ENCODE data around the gene SCRN2. TPM values are rescaled to one million over a fixed set of nuclear protein-coding genes. Genes with fewer than 3 reads are reported as not detected.
A peak's percentile ranks its signal among the peaks of the same experiment; 100 is the strongest.

The SCRN2 gene
- total and polyA plus RNA-seq, 9 donors, result 20.3 to 33.8 (median 26.4) TPM

GRCh38 chr17:47791025-47791424, 50.0 kb downstream of the SCRN2 start:
- Histone ChIP-seq H3K4me1 (ENCODE audit: control insufficient read depth, insufficient read depth, low read length) (peaks cover 6% of the 10 kb centered on the region), H3K4me3 (ENCODE audit: low read length) (no peak overlapping the region), H3K27me3 (ENCODE audit: control insufficient read depth, insufficient read depth, low read length) (peaks cover 44% of the 10 kb centered on the region), H3K36me3 (ENCODE audit: control insufficient read depth, insufficient read depth, low read length) (no peaks in the 10 kb centered on the region), H3K27ac (ENCODE audit: low read length) (no peak overlapping the region), H3K9me3 (replicated peaks; ENCODE audit: control insufficient read depth, low read depth, low read length) (no peaks in the 10 kb centered on the region)
- DNase-seq, result no peak
- WGBS (ENCODE audit: insufficient coverage), result no CpG with 5 or more reads among the region's 3 CpGs

GRCh38 chr17:47789611-47790561, 51.2 kb downstream of the SCRN2 start:
- H3K27ac ChIP-seq (ENCODE audit: low read length), result no peak overlapping the region
- H3K27me3 ChIP-seq (ENCODE audit: control insufficient read depth, insufficient read depth, low read length), result peaks cover 46% of the 10 kb centered on the region
- peak overlapping the region; percentile 19 for H3K4me3 ChIP-seq (ENCODE audit: low read length)
- DNase-seq, result peak; percentile 48
- peaks cover 6% of the 10 kb centered on the region for H3K4me1 ChIP-seq (ENCODE audit: control insufficient read depth, insufficient read depth, low read length)
- H3K36me3 ChIP-seq (ENCODE audit: control insufficient read depth, insufficient read depth, low read length), result no peaks in the 10 kb centered on the region
- WGBS (ENCODE audit: insufficient coverage), result under 1% methylated on average over 61 of the region's 70 CpGs
- no peaks in the 10 kb centered on the region for H3K9me3 ChIP-seq (replicated peaks; ENCODE audit: control insufficient read depth, low read depth, low read length)

Other genes with a start within 250 kb of the SCRN2 start
- gene KPNB1, start 191.4 kb downstream of the SCRN2 start, total RNA-seq, result 124 TPM
- gene KPNB1, start 191.4 kb downstream of the SCRN2 start, polyA plus RNA-seq (ENCODE audit: insufficient read depth in 1 of 8, insufficient read length in 8 of 8, low replicate concordance in 1 of 8), result 100 to 1,000 TPM; 132 to 184 (median 159) TPM
- 14.4 TPM for gene TBKBP1, start 147.1 kb downstream of the SCRN2 start, total RNA-seq
- 10 to 100 TPM; 27.4 to 37.8 (median 33.1) TPM for gene TBKBP1, start 147.1 kb downstream of the SCRN2 start, polyA plus RNA-seq (ENCODE audit: insufficient read depth in 1 of 8, insufficient read length in 8 of 8, low replicate concordance in 1 of 8)
- gene TBX21, start 108.0 kb downstream of the SCRN2 start, total RNA-seq, result 0.09 TPM
- gene TBX21, start 108.0 kb downstream of the SCRN2 start, polyA plus RNA-seq (ENCODE audit: insufficient read depth in 1 of 8, insufficient read length in 8 of 8, low replicate concordance in 1 of 8), result under 1 TPM; 0.12 to 0.34 (median 0.18) TPM
- gene OSBPL7, start 19.5 kb downstream of the SCRN2 start, total RNA-seq, result 9.7 TPM
- gene OSBPL7, start 19.5 kb downstream of the SCRN2 start, polyA plus RNA-seq (ENCODE audit: insufficient read depth in 1 of 8, insufficient read length in 8 of 8, low replicate concordance in 1 of 8), result 10 to 100 TPM in 5 of 8 donors, 1 to 10 TPM in 3; 7.1 to 18.7 (median 11.9) TPM
- 37.5 TPM for gene MRPL10, start 9.7 kb downstream of the SCRN2 start, total RNA-seq
- gene MRPL10, start 9.7 kb downstream of the SCRN2 start, polyA plus RNA-seq (ENCODE audit: insufficient read depth in 1 of 8, insufficient read length in 8 of 8, low replicate concordance in 1 of 8), result 10 to 100 TPM; 47.1 to 62.9 (median 57.2) TPM
- gene LRRC46, start 9.6 kb downstream of the SCRN2 start, total RNA-seq, result 0.04 TPM
- gene LRRC46, start 9.6 kb downstream of the SCRN2 start, polyA plus RNA-seq (ENCODE audit: insufficient read depth in 1 of 8, insufficient read length in 8 of 8, low replicate concordance in 1 of 8), result 1 to 10 TPM in 5 of 8 donors, under 1 TPM in 3; 0.57 to 1.6 (median 1.1) TPM
- gene SP6, start 9.9 kb upstream of the SCRN2 start, total RNA-seq, result 0.18 TPM
- gene SP6, start 9.9 kb upstream of the SCRN2 start, polyA plus RNA-seq (ENCODE audit: insufficient read depth in 1 of 8, insufficient read length in 8 of 8, low replicate concordance in 1 of 8), result 1 to 10 TPM in 6 of 8 donors, under 1 TPM in 2; 0.69 to 3.2 (median 1.2) TPM
- gene SP2, start 55.0 kb upstream of the SCRN2 start, total RNA-seq, result 2.0 TPM
- 10 to 100 TPM; 13.3 to 19.5 (median 17.0) TPM for gene SP2, start 55.0 kb upstream of the SCRN2 start, polyA plus RNA-seq (ENCODE audit: insufficient read depth in 1 of 8, insufficient read length in 8 of 8, low replicate concordance in 1 of 8)
- 11.8 TPM for gene PNPO, start 100.3 kb upstream of the SCRN2 start, total RNA-seq
- gene PNPO, start 100.3 kb upstream of the SCRN2 start, polyA plus RNA-seq (ENCODE audit: insufficient read depth in 1 of 8, insufficient read length in 8 of 8, low replicate concordance in 1 of 8), result 10 to 100 TPM in 1 of 8 donors, 1 to 10 TPM in 7; 5.9 to 10.2 (median 8.8) TPM
- not detected for gene PRR15L, start 116.6 kb upstream of the SCRN2 start, total RNA-seq
- gene PRR15L, start 116.6 kb upstream of the SCRN2 start, polyA plus RNA-seq (ENCODE audit: insufficient read depth in 1 of 8, insufficient read length in 8 of 8, low replicate concordance in 1 of 8), result 10 to 100 TPM in 1 of 8 donors, 1 to 10 TPM in 1, under 1 TPM in 4, not detected in 2; 0.11 to 10.7 (median 0.21) TPM
- gene CDK5RAP3, start 129.8 kb upstream of the SCRN2 start, total RNA-seq, result 90.3 TPM
- 10 to 100 TPM; 72.6 to 99.0 (median 83.5) TPM for gene CDK5RAP3, start 129.8 kb upstream of the SCRN2 start, polyA plus RNA-seq (ENCODE audit: insufficient read depth in 1 of 8, insufficient read length in 8 of 8, low replicate concordance in 1 of 8)
- 99.2 TPM for gene COPZ2, start 196.5 kb upstream of the SCRN2 start, total RNA-seq
- 10 to 100 TPM; 30.1 to 68.0 (median 46.7) TPM for gene COPZ2, start 196.5 kb upstream of the SCRN2 start, polyA plus RNA-seq (ENCODE audit: insufficient read depth in 1 of 8, insufficient read length in 8 of 8, low replicate concordance in 1 of 8)
- gene NFE2L1, start 207.1 kb upstream of the SCRN2 start, total RNA-seq, result 68.7 TPM
- 100 to 1,000 TPM; 199 to 326 (median 258) TPM for gene NFE2L1, start 207.1 kb upstream of the SCRN2 start, polyA plus RNA-seq (ENCODE audit: insufficient read depth in 1 of 8, insufficient read length in 8 of 8, low replicate concordance in 1 of 8)